ENCODE data around the gene GULP1. TPM values are rescaled to one million over a fixed set of nuclear protein-coding genes. Genes with fewer than 3 reads are reported as not detected.
A peak's percentile ranks its signal among the peaks of the same experiment; 100 is the strongest.

Gene GULP1
- total RNA-seq, 1 donor from 2014 or later: 49.0 TPM

GRCh38 chr2:188512456-188512855 is 220.8 kb downstream of the GULP1 start:
- no peaks in the 10 kb centered on the region for H3K27me3 Mint-ChIP-seq
- TF ChIP-seq CTCF (conservative IDR thresholded peaks at IDR 0.05): peak; percentile 85
- DNase-seq (ENCODE audit: extremely low spot score, unreplicated experiment): no peak
- H3K9me3 Mint-ChIP-seq: no peaks in the 10 kb centered on the region
- no peak overlapping the region for H3K27ac Mint-ChIP-seq
- H3K4me3 Mint-ChIP-seq: no peak overlapping the region
- peaks cover 15% of the 10 kb centered on the region for H3K4me1 Mint-ChIP-seq (ENCODE audit: unreplicated experiment)
- H3K36me3 Mint-ChIP-seq: no peaks in the 10 kb centered on the region

DNA sequence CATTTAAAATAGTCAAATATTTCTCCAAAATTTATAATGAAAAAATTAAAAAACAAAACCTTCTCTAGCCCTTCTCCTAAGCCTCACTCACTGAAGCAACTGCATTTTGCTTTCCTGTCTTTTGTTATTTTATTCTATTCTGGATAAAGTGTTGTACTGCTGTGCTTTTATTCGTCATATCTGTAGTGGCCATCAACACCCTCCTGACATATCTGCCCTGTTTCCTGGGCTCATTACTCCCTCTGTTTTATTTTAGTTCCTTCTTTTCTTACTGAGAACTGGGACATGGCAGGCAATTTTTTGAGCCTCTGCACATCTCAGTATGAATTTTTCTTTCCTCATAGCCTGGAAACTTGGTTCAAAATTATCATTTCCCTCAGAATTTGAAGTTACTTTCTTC is 224.2 kb downstream of the GULP1 start:
- H3K36me3 Mint-ChIP-seq: peaks cover 5% of the 10 kb centered on the region
- TF ChIP-seq CTCF (conservative IDR thresholded peaks at IDR 0.05): no peak

DNA sequence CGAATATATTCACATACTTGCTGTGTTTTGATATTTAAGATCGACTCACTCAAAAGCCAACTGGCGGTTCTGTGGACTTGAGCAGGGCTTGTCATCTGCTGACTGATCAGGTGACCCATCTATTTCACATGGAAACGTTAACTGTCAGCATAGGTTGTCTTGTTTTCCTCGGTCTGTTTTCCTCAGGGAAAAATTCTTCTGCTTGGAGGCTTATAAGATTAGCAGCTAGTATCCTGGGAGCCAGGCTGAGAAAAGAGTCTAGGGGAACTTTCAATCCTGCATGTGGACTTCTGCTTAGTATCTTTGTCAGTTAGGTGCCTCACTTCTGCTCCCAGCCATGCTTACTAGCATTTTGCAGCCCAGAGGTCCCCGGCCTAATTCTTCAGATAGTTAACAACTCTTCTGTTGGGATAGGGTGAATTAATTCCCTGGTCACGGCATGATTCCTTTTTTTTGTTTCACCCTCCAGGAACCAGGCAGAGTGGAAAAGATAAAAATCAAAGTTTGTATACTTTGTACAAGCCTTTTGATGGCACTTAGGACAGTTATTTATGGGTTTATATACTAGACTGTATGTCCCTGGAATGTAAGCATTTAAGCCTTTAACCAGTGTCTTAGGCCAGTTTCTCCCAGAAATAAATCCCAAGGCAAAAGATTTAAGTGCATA is 226.0 kb downstream of the GULP1 start:
- H3K4me3 Mint-ChIP-seq: no peak overlapping the region
- H3K36me3 Mint-ChIP-seq: peaks cover 9% of the 10 kb centered on the region
- no peaks in the 10 kb centered on the region for H3K27me3 Mint-ChIP-seq
- TF ChIP-seq CTCF (conservative IDR thresholded peaks at IDR 0.05): no peak
- no peaks in the 10 kb centered on the region for H3K9me3 Mint-ChIP-seq
- peak overlapping the region; percentile 35 for H3K27ac Mint-ChIP-seq
- H3K4me1 Mint-ChIP-seq (ENCODE audit: unreplicated experiment): peaks cover 6% of the 10 kb centered on the region
- DNase-seq (ENCODE audit: extremely low spot score, unreplicated experiment): no peak

More for the DNA sequence above, 224.2 kb downstream of the GULP1 start:
- no peak for DNase-seq (ENCODE audit: extremely low spot score, unreplicated experiment)
- peaks cover 11% of the 10 kb centered on the region for H3K4me1 Mint-ChIP-seq (ENCODE audit: unreplicated experiment)
- no peaks in the 10 kb centered on the region for H3K27me3 Mint-ChIP-seq
- H3K4me3 Mint-ChIP-seq: no peak overlapping the region
- no peak overlapping the region for H3K27ac Mint-ChIP-seq
- H3K9me3 Mint-ChIP-seq: no peaks in the 10 kb centered on the region

GRCh38 chr2:188518381-188518780 is 226.7 kb downstream of the GULP1 start:
- no peaks in the 10 kb centered on the region for H3K27me3 Mint-ChIP-seq
- H3K9me3 Mint-ChIP-seq: no peaks in the 10 kb centered on the region
- TF ChIP-seq CTCF (conservative IDR thresholded peaks at IDR 0.05): no peak
- H3K4me1 Mint-ChIP-seq (ENCODE audit: unreplicated experiment): peaks cover 6% of the 10 kb centered on the region
- peaks cover 9% of the 10 kb centered on the region for H3K36me3 Mint-ChIP-seq
- H3K27ac Mint-ChIP-seq: no peak overlapping the region
- no peak overlapping the region for H3K4me3 Mint-ChIP-seq
- no peak for DNase-seq (ENCODE audit: extremely low spot score, unreplicated experiment)

GRCh38 chr2:188519136-188519535 is 227.5 kb downstream of the GULP1 start:
- Mint-ChIP-seq H3K9me3 (no peaks in the 10 kb centered on the region), H3K4me3 (no peak overlapping the region), H3K27ac (no peak overlapping the region), H3K4me1 (ENCODE audit: unreplicated experiment) (peaks cover 6% of the 10 kb centered on the region), H3K27me3 (no peaks in the 10 kb centered on the region), H3K36me3 (peaks cover 9% of the 10 kb centered on the region)
- DNase-seq (ENCODE audit: extremely low spot score, unreplicated experiment): no peak
- TF ChIP-seq CTCF (conservative IDR thresholded peaks at IDR 0.05): no peak

Data from type B pancreatic cell (in vitro differentiated cells).